ENCODE data around the gene HIVEP1. TPM values are rescaled to one million over a fixed set of nuclear protein-coding genes. Genes with fewer than 3 reads are reported as not detected.

Gene HIVEP1
- total RNA-seq, 4 donors from 2014 or later: 26.8 to 69.3 (median 38.8) TPM

GRCh38 chr6:12009180-12009685 is 2.9 kb upstream of the HIVEP1 start:
- TF ChIP-seq CTCF (IDR thresholded peaks at IDR 0.05) (no peak), POLR2A (IDR thresholded peaks at IDR 0.05) (no peak)
- Histone ChIP-seq H3K9me3 (no peaks in the 10 kb centered on the region), H3K36me3 (no peaks in the 10 kb centered on the region), H3K27me3 (no peaks in the 10 kb centered on the region), H3K4me1 (peaks cover 0 to 19% (median 2%) of the 10 kb centered on the region in 4 donors), H3K27ac (peak overlapping the region; percentile 87 to 99 (median 96)), H3K4me3 (peak overlapping the region; percentile 62 to 90 (median 78))
- DNase-seq: no peak

- H3K4me1 ChIP-seq: peaks cover 0 to 19% (median 2%) of the 10 kb centered on the region in 4 donors
- peak overlapping the region; percentile 75 to 90 (median 84) for H3K4me3 ChIP-seq
- peak overlapping the region; percentile 87 to 99 (median 96) for H3K27ac ChIP-seq
- no peak for DNase-seq
- H3K9me3 ChIP-seq: no peaks in the 10 kb centered on the region
- H3K36me3 ChIP-seq: no peaks in the 10 kb centered on the region
- TF ChIP-seq POLR2A (IDR thresholded peaks at IDR 0.05) (no peak), CTCF (IDR thresholded peaks at IDR 0.05) (no peak)
- no peaks in the 10 kb centered on the region for H3K27me3 ChIP-seq
Observed at GRCh38 chr6:12009876-12010634, 2.1 kb upstream of the HIVEP1 start.

- TF ChIP-seq POLR2A (IDR thresholded peaks at IDR 0.05): peak in 1 of 2 donors; percentile 38
- no peak for TF ChIP-seq CTCF (IDR thresholded peaks at IDR 0.05)
- Histone ChIP-seq H3K4me3 (peak overlapping the region; percentile 75 to 90 (median 84)), H3K27me3 (no peaks in the 10 kb centered on the region), H3K27ac (peak overlapping the region; percentile 87 to 99 (median 96)), H3K36me3 (no peaks in the 10 kb centered on the region), H3K9me3 (no peaks in the 10 kb centered on the region), H3K4me1 (peaks cover 0 to 19% (median 2%) of the 10 kb centered on the region in 4 donors)
- DNase-seq: peak; percentile 59 to 83 (median 81)
Observed at GRCh38 chr6:12010635-12011275, 1.4 kb upstream of the HIVEP1 start.

- H3K4me3 ChIP-seq: peak overlapping the region; percentile 75 to 90 (median 84)
- peak overlapping the region; percentile 87 to 99 (median 96) for H3K27ac ChIP-seq
- H3K4me1 ChIP-seq: peaks cover 0 to 19% (median 2%) of the 10 kb centered on the region in 4 donors
- H3K27me3 ChIP-seq: no peaks in the 10 kb centered on the region
- no peak for TF ChIP-seq POLR2A (IDR thresholded peaks at IDR 0.05)
- TF ChIP-seq CTCF (IDR thresholded peaks at IDR 0.05): no peak
- DNase-seq: peak; percentile 97 to 99 (median 97)
- H3K9me3 ChIP-seq: no peaks in the 10 kb centered on the region
- H3K36me3 ChIP-seq: peaks cover 0 to 5% (median 0%) of the 10 kb centered on the region in 3 donors
Observed at GRCh38 chr6:12011276-12012037, 655 bp upstream of the HIVEP1 start.

Data from Peyer's patch (tissue), 4 donors.